GM10266 (cell line): Measurements from ENCODE around the gene PRR19.

Source experiments
- DNase-seq: peaks from one replicate; pipeline ENCODE4 v3.0.0; 2012; ENCODE audit errors: extremely low spot score
- CTCF ChIP-seq: IDR thresholded peaks from 2 replicates; pipeline ENCODE4 v1.5.1; 2012; ENCODE audit warnings: mild to moderate bottlenecking, low read depth; ENCODE audit not compliant: control insufficient read depth, insufficient read depth; ENCODE audit errors: missing control alignments

The PRR19 gene, protein sequence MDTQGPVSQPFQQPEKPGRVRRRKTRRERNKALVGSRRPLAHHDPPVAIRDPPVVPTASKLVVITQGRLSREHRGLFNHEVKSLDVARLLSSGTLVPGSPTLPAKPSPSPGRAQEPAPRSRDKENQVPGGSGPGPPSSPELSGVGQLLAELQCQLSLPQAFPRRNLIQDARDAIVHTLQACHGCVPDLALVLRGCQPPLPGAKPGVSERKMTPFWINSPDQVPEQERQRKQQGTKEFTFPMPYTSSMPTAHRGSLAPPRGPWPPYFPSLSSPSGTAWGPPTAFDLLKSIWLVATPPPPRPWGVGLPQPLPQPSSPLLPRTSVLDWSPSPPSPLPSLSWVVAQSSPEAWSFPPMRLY

GRCh38 chr19:42301646-42302203 lies at the start of gene PRR19:
TSS of gene PRR19 (plus strand) at chr19:42302132. CDS start at chr19:42309585, 7,453 bp downstream.
- DNase-seq: peak; percentile 21
- no peak for TF ChIP-seq CTCF

GRCh38 chr19:42252365-42253244 lies 49.3 kb upstream of the PRR19 start:
- TF ChIP-seq CTCF: no peak
- DNase-seq: no peak

DNA sequence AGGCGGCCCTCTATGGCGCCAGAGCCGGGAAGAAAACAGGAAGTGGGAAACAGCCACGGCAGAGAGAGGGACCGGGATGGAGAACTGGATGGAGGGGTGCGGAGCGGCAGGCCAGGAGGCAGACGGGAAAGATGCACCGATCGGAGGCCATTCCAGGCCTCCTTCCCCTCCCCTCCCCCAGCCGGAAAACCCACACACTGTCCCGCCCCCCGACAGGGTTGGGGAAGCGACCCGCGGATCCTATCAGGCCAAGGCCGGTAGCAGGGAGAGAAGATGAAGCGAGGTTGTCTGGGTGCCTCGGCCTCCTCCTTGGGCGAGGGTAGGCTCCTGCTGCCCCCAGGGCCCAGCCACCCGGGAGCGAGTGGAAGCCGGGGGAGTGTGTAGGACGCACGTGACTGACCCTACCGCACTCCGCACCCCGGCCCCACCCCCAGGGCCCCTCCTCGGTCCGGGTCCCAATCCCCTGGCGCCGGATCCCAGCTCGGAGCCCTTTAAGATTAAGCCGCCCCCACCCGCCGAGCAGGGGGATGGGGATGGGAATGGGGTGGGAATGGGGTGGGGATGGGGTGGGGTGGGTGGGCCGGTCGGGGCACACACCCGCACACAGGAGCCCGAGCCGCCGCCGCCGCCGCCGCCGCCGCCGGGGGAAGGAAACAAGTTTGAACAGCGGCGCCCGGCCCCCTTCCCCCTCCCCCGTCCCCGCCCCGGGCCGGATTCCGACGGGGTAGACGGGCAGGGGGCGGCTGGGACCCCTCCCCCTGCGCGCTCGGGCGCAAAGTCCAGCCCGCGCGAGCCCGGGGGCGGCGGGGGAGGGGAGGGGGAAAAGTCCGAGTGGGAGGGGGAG lies 48.5 kb upstream of the PRR19 start:
- no peak for TF ChIP-seq CTCF
- DNase-seq: peak; percentile 77

DNA sequence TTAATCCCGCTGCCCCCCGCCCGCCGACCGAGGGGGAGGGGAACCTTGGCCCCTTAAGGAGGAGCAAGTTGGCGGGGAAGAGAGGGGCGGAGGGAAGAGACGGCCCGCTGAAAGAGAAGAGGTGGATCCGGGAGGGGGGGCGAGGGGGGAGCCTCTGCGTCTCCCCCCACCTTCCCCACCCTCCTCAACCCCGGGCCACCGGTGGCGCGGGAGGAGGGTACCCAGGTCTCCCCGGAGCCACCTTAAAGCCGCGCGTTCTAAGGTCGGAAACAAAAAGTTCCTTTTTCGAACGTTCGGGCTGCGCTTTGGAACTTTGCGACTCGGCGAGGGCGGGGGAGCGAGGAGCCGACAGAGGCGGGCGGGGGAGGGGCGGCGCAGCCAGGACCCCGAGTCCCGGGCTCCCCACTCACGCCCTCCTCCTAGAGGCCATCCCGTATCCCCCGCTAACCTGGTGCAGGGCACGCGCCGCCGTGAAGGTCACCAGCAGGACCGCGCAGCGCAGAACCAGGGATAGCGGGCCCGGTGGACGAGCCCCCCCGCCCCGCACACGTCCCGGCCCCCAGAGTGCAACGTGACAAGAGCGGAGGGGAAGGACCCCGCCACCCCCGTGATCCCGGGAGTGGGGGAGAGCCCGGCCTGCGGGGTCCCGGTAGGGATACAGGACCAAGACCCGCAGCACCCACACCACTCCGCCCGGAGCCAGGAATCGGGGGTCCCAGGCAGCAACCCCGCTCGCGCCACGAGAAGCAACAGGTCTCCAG lies 47.7 kb upstream of the PRR19 start:
- DNase-seq: peak; percentile 73

DNA sequence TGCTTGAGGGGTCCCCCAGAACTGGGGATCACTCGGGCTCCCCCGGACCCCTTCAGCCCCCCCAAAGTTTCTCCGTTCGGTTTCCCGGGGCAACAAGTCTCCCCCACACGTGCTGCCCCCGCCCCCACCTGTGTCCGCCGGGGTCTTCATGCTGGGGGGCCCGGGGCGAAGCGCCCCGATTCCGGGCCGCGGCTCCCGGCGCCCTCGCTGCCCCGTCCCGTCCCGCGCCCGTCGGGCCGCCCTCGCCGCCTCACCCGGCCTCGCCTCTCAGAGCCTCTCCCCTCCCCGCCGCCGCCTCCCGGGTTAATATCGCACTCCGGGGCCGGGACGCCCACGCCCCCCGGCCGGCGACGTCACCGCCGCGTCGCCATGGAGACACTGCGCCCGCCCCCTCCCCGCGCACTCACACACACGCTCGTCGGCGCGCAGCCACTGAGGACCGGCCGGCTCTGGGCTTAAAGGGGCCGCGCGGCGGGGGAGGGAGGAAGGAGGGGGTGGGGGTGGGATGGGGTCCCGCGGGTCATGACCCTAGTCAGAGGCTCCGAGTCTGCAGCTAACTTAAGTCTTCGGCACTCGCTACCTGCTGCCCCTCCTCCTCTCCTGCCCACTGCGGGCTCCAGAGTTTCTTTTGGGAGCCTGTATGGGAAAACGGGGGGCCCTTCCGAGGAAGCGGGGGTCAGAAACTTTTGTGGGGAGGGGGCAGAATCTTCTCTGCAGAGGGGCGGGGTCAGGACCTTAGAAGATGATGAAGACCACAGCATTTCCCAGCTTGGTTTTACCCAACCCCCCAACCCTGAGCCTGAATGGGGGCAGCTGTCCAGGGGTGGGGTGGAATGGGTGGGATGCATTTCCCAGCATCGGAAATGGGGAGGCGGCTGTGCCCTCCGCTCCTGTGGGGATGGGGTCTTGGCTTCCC lies 46.8 kb upstream of the PRR19 start, which contains the start of gene ERF:
Gene ERF, minus strand, starts transcription at position 279 of the 916 bp plus-strand sequence. Its CDS starts 129 bp downstream, at position 150.
- DNase-seq: peak; percentile 98
- TF ChIP-seq CTCF: no peak

More for the DNA sequence above, 47.7 kb upstream of the PRR19 start:
- TF ChIP-seq CTCF: no peak
